GM18870 (cell line): ENCODE measurements around the gene PCDHAC1.

Source experiments
- ATAC-seq: cut with Tn5 transposase; IDR thresholded peaks from one replicate; pipeline ENCODE4 v1.9.1; 2021; ENCODE audit warnings: moderate library complexity; ENCODE audit not compliant: unreplicated experiment

The PCDHAC1 gene

GRCh38 chr5:140967226-140967893 is 41.3 kb downstream of the PCDHAC1 start:
- no peak for ATAC-seq

- no peak for ATAC-seq
Observed at GRCh38 chr5:140969880-140970279, 43.8 kb downstream of the PCDHAC1 start.

GRCh38 chr5:140973550-140973949 is 47.5 kb downstream of the PCDHAC1 start:
- ATAC-seq: no peak

- ATAC-seq: no peak
Observed at GRCh38 chr5:140977003-140977402, 50.9 kb downstream of the PCDHAC1 start.

GRCh38 chr5:140978260-140978659 is 52.2 kb downstream of the PCDHAC1 start:
- no peak for ATAC-seq

- ATAC-seq: no peak
Observed at GRCh38 chr5:140978983-140979382, 52.9 kb downstream of the PCDHAC1 start.
